ENCODE results near the gene SNX25.
"Not testable (repeated sequence)": the region's sequence is repeated elsewhere in the genome, so short reads cannot be mapped to it uniquely, and the experiment has no call there.

Gene SNX25

GRCh38 chr4:185196437-185196836 lies 13.0 kb upstream of the SNX25 start:
- DNase-seq (ENCODE audit: low read depth): no peak
- H3K4me3 ChIP-seq (ENCODE audit: low read depth, low read length): no peak overlapping the region
- TF ChIP-seq CTCF (IDR thresholded peaks at IDR 0.05; ENCODE audit: control insufficient read depth, extremely low read depth, insufficient read depth): no peak

GRCh38 chr4:185198189-185198588 lies 11.2 kb upstream of the SNX25 start:
- H3K4me3 ChIP-seq (ENCODE audit: low read depth, low read length); DNase-seq (ENCODE audit: low read depth): not testable (repeated sequence)

DNA sequence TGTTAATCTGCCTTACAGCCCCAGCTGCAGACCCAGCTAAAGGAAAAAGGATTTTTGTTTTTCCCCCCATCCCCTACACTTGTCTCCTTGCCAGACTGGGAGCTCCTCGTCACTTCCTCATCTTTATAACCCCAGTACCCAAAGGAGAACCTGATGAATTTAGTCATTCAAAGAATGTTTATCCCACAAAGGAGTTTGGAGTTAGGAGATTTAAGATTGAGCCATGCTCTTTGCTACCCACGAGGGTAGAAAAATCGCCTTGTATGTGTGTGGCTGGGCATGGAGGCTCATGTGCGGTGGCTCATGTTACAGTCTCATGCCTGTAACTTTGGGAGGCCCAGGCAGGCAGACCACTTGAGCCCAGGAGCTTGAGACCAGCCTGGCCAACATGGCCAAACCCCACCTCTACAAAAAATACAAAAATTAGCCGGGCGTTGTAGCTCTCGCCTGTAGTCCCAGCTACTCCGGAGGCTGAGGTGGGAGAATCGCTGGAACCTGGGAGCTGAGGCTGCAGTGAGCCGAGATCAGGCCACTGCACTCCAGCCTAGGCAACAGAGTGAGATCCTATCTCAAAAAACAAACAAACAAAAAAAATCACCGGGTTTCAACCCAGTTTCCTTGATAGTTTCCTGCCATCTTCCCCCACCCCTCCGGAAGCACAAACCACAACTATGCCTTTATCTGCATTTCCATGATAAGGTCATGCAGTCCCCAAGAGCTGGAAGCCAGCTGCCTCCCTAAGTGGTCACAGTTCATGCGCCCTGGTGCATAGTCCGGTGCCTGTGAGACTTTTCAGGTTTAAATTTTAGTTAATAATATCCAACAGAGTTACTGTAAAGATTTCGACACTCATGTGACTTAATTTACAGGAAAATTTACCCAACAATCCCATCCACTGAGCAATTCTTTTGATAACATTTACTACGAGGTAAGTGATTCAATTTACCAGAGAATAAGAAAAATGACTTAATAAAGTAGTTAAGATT lies 7.1 kb upstream of the SNX25 start:
- peak overlapping the region; percentile 73 for H3K4me3 ChIP-seq (ENCODE audit: low read depth, low read length)
- no peak for DNase-seq (ENCODE audit: low read depth)
- no peak for TF ChIP-seq CTCF (IDR thresholded peaks at IDR 0.05; ENCODE audit: control insufficient read depth, extremely low read depth, insufficient read depth)

- TF ChIP-seq CTCF (IDR thresholded peaks at IDR 0.05; ENCODE audit: control insufficient read depth, extremely low read depth, insufficient read depth): no peak
- no peak for DNase-seq (ENCODE audit: low read depth)
- peak overlapping the region; percentile 73 for H3K4me3 ChIP-seq (ENCODE audit: low read depth, low read length)
These were observed 6.4 kb upstream of the SNX25 start for GRCh38 chr4:185202984-185203485.

GRCh38 chr4:185203486-185204237 lies 5.7 kb upstream of the SNX25 start, which contains the start of gene CFAP97:
Gene CFAP97 (minus strand): TSS chr4:185204000. CDS start chr4:185191196, 12,804 bp downstream.
- H3K4me3 ChIP-seq (ENCODE audit: low read depth, low read length): peak within 1 kb of the TSS; percentile 73
- no peak for TF ChIP-seq CTCF (IDR thresholded peaks at IDR 0.05; ENCODE audit: control insufficient read depth, extremely low read depth, insufficient read depth)
- DNase-seq (ENCODE audit: low read depth): peak; percentile 69

DNA sequence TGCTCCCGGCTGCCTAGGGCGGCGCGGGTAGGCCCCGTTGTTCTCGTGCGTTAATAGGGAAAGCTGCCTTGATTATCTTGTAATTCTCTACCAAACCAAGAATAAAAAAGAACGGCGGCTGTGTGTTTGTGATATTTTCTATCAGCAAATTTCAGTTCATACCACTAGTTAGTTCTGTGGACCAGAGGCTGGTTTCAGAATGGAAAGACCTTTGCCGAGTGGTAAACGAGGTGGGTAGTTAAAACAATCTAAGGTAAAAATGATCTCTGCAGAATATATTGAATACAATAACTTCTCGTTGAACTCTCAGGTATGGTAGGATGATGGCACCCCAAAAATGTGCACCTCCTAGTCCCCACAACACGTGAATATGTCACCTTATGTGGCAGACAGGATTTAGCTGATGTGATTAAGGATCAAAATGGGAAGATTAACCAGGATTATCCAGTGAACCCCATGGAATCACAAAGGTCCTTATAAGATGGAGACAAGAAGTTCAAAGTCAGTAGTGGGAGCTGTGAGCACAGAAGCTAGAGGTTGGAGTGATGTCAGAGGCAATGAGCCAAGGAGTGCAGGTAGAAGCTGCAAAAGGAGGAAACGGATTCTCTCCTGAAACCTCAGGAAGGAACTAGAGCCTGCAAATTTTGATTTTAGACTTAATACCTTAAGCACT lies 5.0 kb upstream of the SNX25 start:
- peak; percentile 45 for TF ChIP-seq CTCF (IDR thresholded peaks at IDR 0.05; ENCODE audit: control insufficient read depth, extremely low read depth, insufficient read depth)
- peak overlapping the region; percentile 73 for H3K4me3 ChIP-seq (ENCODE audit: low read depth, low read length)
- peak; percentile 70 for DNase-seq (ENCODE audit: low read depth)

DNA sequence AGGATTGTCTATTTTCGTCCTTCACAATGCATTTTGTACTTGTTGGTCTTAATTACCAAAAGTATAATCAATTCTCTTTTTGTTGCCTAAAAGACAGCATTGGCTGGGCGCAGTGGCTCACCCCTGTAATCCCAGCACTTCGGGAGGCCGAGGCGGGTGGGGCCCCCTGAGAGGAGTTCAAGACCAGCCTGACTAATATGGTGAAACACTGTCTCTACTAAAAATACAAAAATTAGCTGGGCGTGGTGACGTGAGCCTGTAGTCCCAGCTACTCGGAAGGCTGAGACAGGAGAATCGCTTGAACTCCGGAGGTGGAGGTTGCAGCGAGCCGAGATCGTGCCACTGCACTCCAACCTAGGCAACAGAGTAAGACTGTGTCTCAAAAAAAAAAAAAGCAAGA lies 4.3 kb upstream of the SNX25 start:
- peak overlapping the region; percentile 73; the same call in 1 of the 2 replicates for H3K4me3 ChIP-seq (ENCODE audit: low read depth, low read length)
- DNase-seq (ENCODE audit: low read depth): not testable (repeated sequence)
